ENCODE measurements around the gene DNAJC2.
"Not testable (repeated sequence)": the region's sequence is repeated elsewhere in the genome, so short reads cannot be mapped to it uniquely, and the experiment has no call there.

- not testable (repeated sequence) for TF ChIP-seq CTCF, EP300, POLR2A (IDR thresholded peaks at IDR 0.05)
These were observed 65.0 kb downstream of the DNAJC2 start for GRCh38 chr7:103279636-103279962.

Data from suprapubic skin (tissue), 3 donors.